ENCODE measurements around the gene SPINK9.

SPINK9 gene

DNA sequence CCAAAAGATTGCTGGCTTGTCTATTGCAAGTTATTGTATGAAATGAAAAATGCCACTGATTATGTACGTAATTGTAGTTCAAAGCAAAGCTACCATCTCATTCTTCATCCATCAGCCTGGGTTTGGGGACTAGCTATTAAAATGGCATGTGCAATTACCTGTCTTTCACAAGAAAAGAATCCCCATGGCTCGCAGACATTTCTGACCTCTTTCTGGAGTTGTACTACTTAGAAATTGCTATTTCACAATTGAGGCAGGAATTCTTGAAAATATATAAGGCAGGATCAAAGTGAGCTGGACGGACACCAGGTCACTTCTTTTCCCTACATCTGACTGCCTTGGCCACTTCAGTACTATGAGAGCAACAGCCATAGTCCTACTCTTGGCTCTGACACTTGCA is at the start of gene SPINK9:
TSS of gene SPINK9 (plus strand) at position 301 of the 400 bp plus-strand sequence. CDS start at position 356, 55 bp downstream.
- DNase-seq = no peak

- DNase-seq = no peak
Measured at GRCh38 chr5:148290271-148291195, 44.8 kb upstream of the SPINK9 start.

- DNase-seq = no peak
Measured at GRCh38 chr5:148297731-148298130, 37.6 kb upstream of the SPINK9 start.

- DNase-seq = no peak
Measured at GRCh38 chr5:148306446-148306845, 28.9 kb upstream of the SPINK9 start.

DNA sequence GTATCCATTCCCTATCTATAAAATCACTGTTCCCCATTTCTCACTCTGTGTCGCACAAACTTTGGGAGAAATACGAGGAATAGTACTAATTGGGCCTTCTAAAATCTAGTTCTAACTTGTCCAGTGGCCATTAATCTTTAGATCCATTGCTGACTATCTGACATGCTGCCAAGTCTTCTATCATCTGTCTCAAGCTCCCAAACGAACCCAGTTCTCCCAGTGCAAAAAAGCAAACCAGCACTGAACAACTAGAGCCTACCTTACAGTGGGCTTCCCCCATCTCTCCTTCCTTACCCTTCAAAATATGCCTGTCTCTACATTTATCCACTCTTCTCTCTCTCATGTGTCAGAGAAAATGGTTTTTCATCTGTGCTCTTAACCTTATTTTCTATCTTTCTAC is 26.3 kb upstream of the SPINK9 start:
- DNase-seq = no peak

- DNase-seq = no peak
Measured at GRCh38 chr5:148309746-148310145, 25.6 kb upstream of the SPINK9 start.

GRCh38 chr5:148311484-148311883 is 23.9 kb upstream of the SPINK9 start:
- DNase-seq = no peak

- DNase-seq = no peak
Measured at GRCh38 chr5:148312153-148312552, 23.2 kb upstream of the SPINK9 start, which contains the start of gene SPINK7. TSS of gene SPINK7 (plus strand) at chr5:148312423. CDS start at chr5:148312484, 61 bp downstream.

- no peak for DNase-seq
Measured at GRCh38 chr5:148314187-148314586, 21.2 kb upstream of the SPINK9 start.

- DNase-seq = no peak
Measured at GRCh38 chr5:148314731-148315130, 20.6 kb upstream of the SPINK9 start.

GRCh38 chr5:148320011-148320963 is 15.1 kb upstream of the SPINK9 start:
- DNase-seq = peak; percentile 12

GRCh38 chr5:148333262-148333849 is 2.0 kb upstream of the SPINK9 start:
- DNase-seq = no peak

- DNase-seq = no peak
Measured at GRCh38 chr5:148336704-148337435, 1.5 kb downstream of the SPINK9 start.

GRCh38 chr5:148342371-148343045 is 7.1 kb downstream of the SPINK9 start:
- no peak for DNase-seq

GRCh38 chr5:148343046-148343407 is 7.7 kb downstream of the SPINK9 start:
- DNase-seq = no peak

DNA sequence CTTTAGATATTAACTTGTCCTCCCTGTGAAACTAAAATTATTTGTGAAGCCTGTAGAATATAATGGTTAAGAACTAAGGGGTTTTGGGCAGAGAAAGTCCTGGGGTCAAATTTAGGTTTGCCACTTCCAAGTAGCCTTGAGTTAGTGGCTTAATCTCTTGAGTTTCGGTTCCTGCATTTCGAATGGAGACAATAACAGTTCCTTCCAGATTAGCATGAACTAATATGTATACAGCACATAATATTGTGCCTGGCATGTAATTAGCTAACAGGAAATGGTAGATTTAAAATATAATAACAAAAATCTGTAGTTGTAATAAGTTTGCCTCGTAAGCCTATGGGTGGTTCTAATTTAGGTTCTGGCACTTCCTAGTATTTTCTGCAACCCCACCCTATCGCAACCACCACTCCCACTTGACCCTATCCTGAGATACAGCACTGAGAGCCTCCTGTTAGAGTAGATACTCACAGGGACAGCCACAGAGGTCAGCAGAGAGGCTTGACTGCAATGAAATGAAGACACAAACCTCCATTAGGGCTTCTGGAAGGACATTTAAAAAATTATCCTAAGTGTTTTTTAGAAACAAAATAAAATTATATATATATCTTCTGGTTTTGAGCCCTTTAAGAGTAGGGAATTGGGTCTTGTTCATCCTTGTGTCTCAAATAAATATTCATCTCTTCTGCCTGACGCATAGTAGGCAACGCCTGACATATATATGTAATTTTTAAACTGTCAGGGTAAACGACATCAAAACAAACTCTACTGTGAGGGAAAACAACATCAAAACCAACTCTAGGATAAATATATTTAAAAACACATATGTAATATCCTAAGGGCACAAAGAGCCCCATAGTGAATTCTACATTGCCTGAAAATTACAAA is 8.5 kb downstream of the SPINK9 start:
- DNase-seq = no peak

GRCh38 chr5:148347706-148348105 is 12.3 kb downstream of the SPINK9 start:
- no peak for DNase-seq

DNA sequence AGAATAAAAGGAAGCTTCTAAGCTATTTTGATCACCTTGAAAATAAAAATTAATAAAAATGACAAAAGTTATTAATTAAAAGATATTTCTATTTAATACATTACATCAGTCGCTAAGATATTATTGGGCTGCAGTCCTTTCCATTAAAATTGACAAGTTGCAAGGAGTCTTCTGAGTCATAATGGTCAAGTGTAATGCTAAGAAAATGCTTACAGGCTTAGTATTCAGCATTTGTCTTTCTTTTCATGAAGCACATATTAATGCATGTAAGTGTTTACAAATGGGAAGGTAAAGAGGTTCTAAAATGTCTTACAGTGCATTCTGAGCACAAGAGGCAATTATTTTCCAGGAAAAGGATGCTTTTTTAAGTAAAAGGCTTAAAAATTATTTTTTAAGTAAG is 17.3 kb downstream of the SPINK9 start:
- DNase-seq = no peak

- no peak for DNase-seq
Measured at GRCh38 chr5:148353634-148354033, 18.3 kb downstream of the SPINK9 start.

- no peak for DNase-seq
Measured at GRCh38 chr5:148364343-148364742, 29.0 kb downstream of the SPINK9 start.

DNA sequence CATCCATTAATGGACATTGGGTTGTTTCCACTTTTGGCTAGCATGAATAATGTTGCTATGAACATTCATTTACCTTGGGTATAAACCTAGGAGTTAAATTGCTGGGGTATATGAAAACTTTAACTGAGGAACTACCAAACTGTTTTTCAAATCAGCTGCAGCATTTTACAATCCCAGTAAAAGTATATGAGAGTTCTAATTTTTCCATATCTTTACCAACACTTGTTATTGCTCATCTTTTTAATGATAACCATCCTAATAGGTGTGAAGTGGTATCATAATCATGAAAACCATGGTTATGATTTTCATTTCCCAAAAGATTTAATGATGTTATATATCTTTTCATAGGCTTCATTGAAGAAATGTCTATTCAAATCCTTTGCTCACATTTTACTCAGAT is 32.9 kb downstream of the SPINK9 start:
- no peak for DNase-seq
